A673 (cell line): ENCODE results near the gene OR10D3.

Experiments used
- CTCF ChIP-seq: fragments of 300-800, 200-600 bp; sonication (generic); conservative IDR thresholded peaks from 2 replicates; pipeline ENCODE4 v1.5.1; 2017; ENCODE audit warnings: low read depth, mild to moderate bottlenecking, antibody characterized with exemption, low read length, moderate library complexity, mixed read lengths
- EZH2 ChIP-seq: fragments of 200-600 bp; sonication (generic); IDR thresholded peaks from 2 replicates; pipeline ENCODE4 v1.6.1; 2017; ENCODE audit warnings: borderline replicate concordance, low read depth, mild to moderate bottlenecking, mixed read lengths, antibody characterized with exemption, low read length; ENCODE audit not compliant: poor library complexity, severe bottlenecking

- TF ChIP-seq CTCF (no peak), EZH2 (no peak)
Measured at GRCh38 chr11:124147951-124148350, 35.2 kb upstream of the OR10D3 start.
